HG03039 (cell line): Measurements from ENCODE around the gene HOXD4.

ENCODE experiments used
- ATAC-seq: cut with Tn5 transposase; IDR thresholded peaks from one replicate; pipeline ENCODE4 v1.9.1; 2021; ENCODE audit warnings: mild to moderate bottlenecking, moderate library complexity; ENCODE audit not compliant: unreplicated experiment

Gene HOXD4

GRCh38 chr2:176156807-176157498 is 5.6 kb downstream of the HOXD4 start, which contains the start of gene HOXD3:
Gene HOXD3 (plus strand): TSS chr2:176157307. CDS start chr2:176169115, 11,808 bp downstream.
- ATAC-seq = no peak

- no peak for ATAC-seq
Measured at GRCh38 chr2:176157499-176158185, 6.3 kb downstream of the HOXD4 start.

GRCh38 chr2:176158186-176158591 is 6.8 kb downstream of the HOXD4 start:
- ATAC-seq = no peak

- ATAC-seq = no peak
Measured at GRCh38 chr2:176158855-176159662, 7.7 kb downstream of the HOXD4 start.

- no peak for ATAC-seq
Measured at GRCh38 chr2:176159663-176160250, 8.4 kb downstream of the HOXD4 start.

- no peak for ATAC-seq
Measured at GRCh38 chr2:176160251-176160985, 9.1 kb downstream of the HOXD4 start.

DNA sequence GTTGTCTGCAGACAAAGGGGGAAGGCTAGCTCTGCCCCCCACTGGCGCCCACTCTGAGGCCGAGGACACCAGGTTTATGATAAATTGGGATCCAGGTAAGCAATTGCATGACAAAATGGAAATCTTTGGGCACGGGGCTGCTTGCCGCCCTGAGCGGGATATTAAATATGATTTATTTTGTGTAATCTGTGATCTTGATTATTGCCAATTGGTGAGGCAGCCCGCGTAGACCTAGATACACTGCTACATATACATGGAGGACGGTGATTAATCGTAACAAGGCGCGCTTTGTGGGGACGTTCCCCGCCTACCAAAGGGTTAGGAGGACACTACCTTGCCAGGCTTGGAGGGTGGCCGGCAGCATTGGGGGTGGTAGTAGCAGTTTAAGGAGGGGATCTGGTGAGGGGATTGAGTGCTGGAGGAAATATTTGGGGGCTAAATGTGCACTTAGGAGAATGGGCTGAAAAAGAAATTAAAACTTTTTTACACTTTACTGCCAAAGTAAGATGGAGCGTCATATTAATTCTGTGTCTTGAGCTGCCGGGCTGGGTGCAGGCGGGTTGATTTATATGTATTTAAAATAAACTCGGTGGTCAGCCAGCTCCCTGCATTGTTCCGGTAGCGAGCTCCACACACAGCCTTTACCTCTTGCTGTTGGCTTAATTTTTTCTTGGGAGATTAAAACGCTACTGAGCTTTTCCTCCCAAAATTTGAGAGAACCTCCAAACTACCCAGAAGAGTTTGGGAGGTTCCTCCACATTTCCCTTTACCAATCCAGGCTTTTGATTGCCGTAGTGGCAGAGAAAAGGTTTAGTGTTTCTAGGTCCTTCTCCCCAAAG is 9.9 kb downstream of the HOXD4 start:
- ATAC-seq = no peak

- ATAC-seq = no peak
Measured at GRCh38 chr2:176161825-176162626, 10.7 kb downstream of the HOXD4 start.

DNA sequence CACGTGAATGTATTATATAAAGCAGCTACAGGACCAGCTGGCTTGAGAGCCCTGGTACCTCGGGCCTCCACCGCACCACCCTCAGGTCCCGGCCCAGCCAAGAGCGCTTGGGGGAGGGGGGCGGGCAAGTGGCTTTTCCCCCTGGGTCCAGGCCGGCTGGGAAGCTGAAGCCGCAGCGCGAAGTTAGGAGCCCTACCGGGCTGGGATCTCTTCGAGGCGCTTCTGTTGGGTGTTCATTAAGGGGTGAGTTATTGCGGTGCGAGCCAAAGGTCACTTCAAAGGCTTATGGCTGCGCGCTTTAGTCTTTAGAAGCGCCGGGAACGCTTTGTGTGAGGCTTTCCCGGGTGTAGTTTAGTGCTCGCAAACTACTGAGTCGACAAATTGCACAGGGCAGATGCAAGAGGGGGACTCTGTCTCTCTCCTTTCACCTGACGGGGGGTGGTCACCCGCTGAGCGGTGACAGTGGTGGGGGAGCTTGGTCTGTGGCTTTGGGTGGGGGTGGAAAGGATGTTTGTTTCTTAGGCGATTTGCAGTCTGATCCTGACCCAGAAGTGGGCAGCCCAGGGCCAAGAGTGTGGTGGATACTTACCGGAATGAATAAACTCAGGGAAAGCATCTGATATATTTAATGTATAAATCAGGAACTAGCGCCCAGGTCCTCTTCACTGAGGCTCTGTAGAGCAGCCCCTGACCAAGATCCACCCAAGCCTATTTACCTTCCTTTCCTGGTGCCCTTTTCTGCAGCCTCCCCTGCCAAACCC is 11.7 kb downstream of the HOXD4 start:
- ATAC-seq = no peak

DNA sequence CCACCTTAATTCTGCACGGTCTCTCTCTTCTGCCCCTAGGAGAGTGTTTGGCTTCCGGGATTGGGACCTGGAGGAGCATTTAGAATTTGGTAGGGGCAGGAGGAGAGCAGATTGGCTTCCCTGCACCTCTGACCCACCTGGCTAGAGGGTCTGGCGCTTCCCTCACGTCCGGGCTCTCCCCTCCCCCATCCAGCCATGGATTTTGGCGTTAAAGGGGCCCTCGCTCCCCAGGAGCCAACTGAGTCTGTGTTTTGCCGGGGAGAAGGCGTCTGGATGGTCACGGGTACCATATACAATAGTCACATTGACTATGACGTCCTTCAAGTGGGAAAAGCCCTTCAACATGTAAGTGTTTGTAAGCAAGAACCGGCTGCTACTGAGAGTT is 12.3 kb downstream of the HOXD4 start:
- ATAC-seq = no peak

- ATAC-seq = no peak
Measured at GRCh38 chr2:176164201-176164600, 12.9 kb downstream of the HOXD4 start.

GRCh38 chr2:176164611-176165369 is 13.4 kb downstream of the HOXD4 start:
- ATAC-seq = no peak

DNA sequence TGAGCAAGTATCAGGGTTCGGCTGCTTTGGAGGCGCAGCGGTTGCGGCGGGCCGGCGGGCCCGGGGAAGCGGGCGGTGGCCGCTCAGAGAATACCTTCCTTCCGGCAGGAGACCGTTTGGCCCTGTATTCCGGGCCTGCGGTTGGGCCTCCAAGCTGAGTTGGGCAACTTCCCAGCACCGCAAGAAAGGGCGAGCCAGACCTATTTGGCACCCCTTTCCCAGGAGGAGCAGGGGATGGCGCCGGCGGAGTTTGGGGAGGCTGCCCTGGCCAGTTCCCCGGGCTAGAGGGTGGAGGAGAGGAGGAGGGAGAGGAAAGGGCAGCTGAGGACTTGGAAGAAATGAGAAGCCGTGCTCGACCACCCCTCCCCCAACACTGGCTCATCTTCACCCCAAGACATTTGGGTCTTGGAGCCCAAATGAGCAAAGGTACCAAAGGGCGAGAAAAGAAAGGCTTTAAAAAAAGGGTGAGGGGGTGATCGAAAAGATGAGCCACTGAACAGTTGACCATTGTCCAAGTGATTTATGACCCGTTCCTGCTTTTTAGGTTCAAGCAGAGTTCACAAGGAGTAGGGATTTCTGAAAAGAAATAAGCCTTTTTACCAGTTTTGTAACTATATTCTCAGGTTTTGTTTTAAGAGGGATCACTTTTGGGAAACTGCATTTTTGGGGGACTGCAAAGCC is 14.2 kb downstream of the HOXD4 start:
- no peak for ATAC-seq

DNA sequence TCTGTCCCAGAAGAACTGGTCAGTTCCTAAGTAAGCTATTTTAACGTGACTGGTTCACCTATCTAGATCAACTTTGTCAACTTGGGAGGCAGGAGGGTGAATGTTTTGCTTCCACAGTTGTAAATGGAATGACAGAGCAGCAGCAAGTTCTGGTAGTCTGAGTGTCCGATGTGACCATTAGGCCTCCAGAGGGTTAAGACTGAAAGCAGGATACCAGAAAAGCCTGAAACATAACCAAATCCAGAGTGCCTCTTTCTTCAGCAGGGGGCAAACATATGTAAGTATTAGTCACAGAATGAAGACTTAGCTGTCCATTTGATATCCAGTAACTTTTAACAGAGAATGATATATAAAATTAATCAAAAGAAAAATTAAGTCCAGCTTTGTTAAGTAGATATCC is 14.9 kb downstream of the HOXD4 start:
- no peak for ATAC-seq

- no peak for ATAC-seq
Measured at GRCh38 chr2:176167398-176167797, 16.0 kb downstream of the HOXD4 start.

DNA sequence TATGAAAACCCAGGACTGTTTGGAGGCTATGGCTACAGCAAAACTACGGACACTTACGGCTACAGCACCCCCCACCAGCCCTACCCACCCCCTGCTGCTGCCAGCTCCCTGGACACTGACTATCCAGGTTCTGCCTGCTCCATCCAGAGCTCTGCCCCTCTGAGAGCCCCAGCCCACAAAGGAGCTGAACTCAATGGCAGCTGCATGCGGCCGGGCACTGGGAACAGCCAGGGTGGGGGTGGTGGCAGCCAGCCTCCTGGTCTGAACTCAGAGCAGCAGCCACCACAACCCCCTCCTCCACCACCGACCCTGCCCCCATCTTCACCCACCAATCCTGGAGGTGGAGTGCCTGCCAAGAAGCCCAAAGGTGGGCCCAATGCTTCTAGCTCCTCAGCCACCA is 17.8 kb downstream of the HOXD4 start:
- no peak for ATAC-seq

GRCh38 chr2:176169711-176170110 is 18.4 kb downstream of the HOXD4 start:
- no peak for ATAC-seq
